ENCODE results near the gene DNAH17.

Gene DNAH17

GRCh38 chr17:78527345-78527744 lies 49.9 kb downstream of the DNAH17 start:
- no peaks in the 10 kb centered on the region for H3K4me1 ChIP-seq
- no peak overlapping the region for H3K27ac ChIP-seq
- no peak overlapping the region for H3K4me3 ChIP-seq (ENCODE audit: low read depth, low read length)
- H3K27me3 ChIP-seq (ENCODE audit: control insufficient read depth, insufficient read depth, low read length), result no peaks in the 10 kb centered on the region
- no peak overlapping the region for H3K9ac ChIP-seq
- no peaks in the 10 kb centered on the region for H3K79me2 ChIP-seq
- no peaks in the 10 kb centered on the region for H3K9me3 ChIP-seq (ENCODE audit: control insufficient read depth, low read length)
- H3K36me3 ChIP-seq (ENCODE audit: control insufficient read depth, insufficient read depth, low read length), result no peaks in the 10 kb centered on the region
- H3K4me2 ChIP-seq (ENCODE audit: low read length), result no peak overlapping the region
- H2AFZ ChIP-seq, result no peak overlapping the region
- TF ChIP-seq CTCF (IDR thresholded peaks at IDR 0.05), result no peak

DNA sequence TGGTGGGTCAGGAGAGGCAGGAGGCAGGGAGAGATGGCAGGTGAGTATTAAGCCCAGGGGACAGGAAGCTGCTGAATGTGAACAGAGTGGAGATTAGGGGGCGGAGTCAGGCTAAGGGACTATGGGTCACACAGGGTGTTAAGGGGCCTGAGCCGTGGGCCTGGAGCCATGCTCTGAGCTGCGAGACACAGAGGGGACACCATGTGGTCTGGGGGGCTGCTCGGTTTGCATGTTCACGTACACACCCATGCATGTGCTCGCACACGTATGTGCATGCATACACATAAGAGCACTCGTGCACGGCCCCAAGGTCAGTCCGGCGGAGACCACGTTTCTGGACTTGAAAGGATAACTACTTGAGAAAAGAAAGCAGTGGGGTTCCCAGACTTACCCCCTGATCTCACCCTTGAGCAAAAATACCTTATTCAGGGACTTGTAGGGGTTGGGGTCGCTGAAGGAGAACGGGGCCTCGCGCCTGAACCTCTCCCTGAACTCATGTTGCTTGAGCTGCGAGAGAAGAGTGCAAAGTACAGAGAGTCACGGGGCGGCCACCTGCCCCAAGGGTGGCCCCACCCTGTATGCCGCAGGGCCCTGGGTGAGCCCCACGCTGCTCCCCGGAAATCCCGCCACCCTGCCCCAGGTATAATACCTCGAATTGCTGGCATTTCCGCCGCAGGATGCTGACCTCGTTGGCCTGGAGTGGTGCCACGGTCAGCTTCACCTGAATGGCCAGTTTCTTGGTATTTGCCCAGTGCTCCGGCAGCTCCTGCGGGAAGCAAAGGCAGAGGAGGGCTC lies 50.8 kb downstream of the DNAH17 start:
- Histone ChIP-seq H3K79me2 (no peaks in the 10 kb centered on the region), H3K4me3 (ENCODE audit: low read depth, low read length) (no peak overlapping the region), H3K27me3 (ENCODE audit: control insufficient read depth, insufficient read depth, low read length) (no peaks in the 10 kb centered on the region), H2AFZ (no peak overlapping the region), H3K9me3 (ENCODE audit: control insufficient read depth, low read length) (no peaks in the 10 kb centered on the region), H3K9ac (no peak overlapping the region), H3K27ac (no peak overlapping the region), H3K36me3 (ENCODE audit: control insufficient read depth, insufficient read depth, low read length) (no peaks in the 10 kb centered on the region), H3K4me2 (ENCODE audit: low read length) (no peak overlapping the region), H3K4me1 (no peaks in the 10 kb centered on the region)
- no peak for TF ChIP-seq CTCF (IDR thresholded peaks at IDR 0.05)

DNA sequence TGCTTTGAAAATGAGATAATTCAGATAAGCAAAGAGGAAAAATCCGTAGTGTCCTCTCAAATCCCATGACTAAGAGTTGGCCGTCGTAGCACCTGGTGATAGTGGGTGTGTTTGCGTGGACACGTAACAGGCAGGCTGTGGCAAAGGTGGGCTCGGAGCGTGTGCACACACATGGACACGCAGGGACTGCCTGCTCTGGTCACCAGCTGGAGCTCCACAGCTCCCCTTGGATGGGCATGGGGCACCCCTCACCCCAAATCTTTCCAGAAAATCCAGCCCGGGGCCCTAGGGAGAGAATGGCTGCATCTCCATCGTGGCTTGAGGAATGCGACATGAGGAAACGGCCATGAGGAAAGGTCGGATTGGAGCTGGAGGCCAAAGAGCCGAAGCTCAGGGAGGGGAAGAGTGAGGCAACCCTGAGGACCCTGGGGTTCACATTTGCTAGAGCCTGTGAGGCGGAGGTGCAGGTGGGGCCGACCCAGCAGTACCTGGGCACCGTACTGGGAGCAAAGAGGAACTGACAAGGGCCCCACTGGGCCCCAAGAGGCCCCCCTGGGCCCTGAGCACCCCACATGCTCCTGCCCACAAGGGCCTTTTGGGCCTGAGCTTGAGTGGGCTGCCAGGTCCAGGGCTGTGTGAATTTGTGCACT lies 51.6 kb downstream of the DNAH17 start:
- no peak overlapping the region for H3K9ac ChIP-seq
- H3K9me3 ChIP-seq (ENCODE audit: control insufficient read depth, low read length), result no peaks in the 10 kb centered on the region
- H3K4me1 ChIP-seq, result no peaks in the 10 kb centered on the region
- TF ChIP-seq CTCF (IDR thresholded peaks at IDR 0.05), result no peak
- no peak overlapping the region for H2AFZ ChIP-seq
- H3K4me2 ChIP-seq (ENCODE audit: low read length), result no peak overlapping the region
- H3K27ac ChIP-seq, result no peak overlapping the region
- no peaks in the 10 kb centered on the region for H3K79me2 ChIP-seq
- H3K27me3 ChIP-seq (ENCODE audit: control insufficient read depth, insufficient read depth, low read length), result no peaks in the 10 kb centered on the region
- no peaks in the 10 kb centered on the region for H3K36me3 ChIP-seq (ENCODE audit: control insufficient read depth, insufficient read depth, low read length)
- no peak overlapping the region for H3K4me3 ChIP-seq (ENCODE audit: low read depth, low read length)

GRCh38 chr17:78524870-78525510 lies 52.2 kb downstream of the DNAH17 start:
- no peaks in the 10 kb centered on the region for H3K36me3 ChIP-seq (ENCODE audit: control insufficient read depth, insufficient read depth, low read length)
- H3K27ac ChIP-seq, result no peak overlapping the region
- H3K4me2 ChIP-seq (ENCODE audit: low read length), result no peak overlapping the region
- H3K9me3 ChIP-seq (ENCODE audit: control insufficient read depth, low read length), result no peaks in the 10 kb centered on the region
- no peaks in the 10 kb centered on the region for H3K79me2 ChIP-seq
- TF ChIP-seq CTCF (IDR thresholded peaks at IDR 0.05), result no peak
- H3K4me3 ChIP-seq (ENCODE audit: low read depth, low read length), result no peak overlapping the region
- H3K4me1 ChIP-seq, result no peaks in the 10 kb centered on the region
- no peaks in the 10 kb centered on the region for H3K27me3 ChIP-seq (ENCODE audit: control insufficient read depth, insufficient read depth, low read length)
- no peak overlapping the region for H3K9ac ChIP-seq
- no peak overlapping the region for H2AFZ ChIP-seq
